ENCODE results near the gene FBXL5.

FBXL5 gene

GRCh38 chr4:15688051-15688450 is 32.9 kb upstream of the FBXL5 start:
- peak; percentile 24 to 75 for DNase-seq (ENCODE audit: low read depth in 2 of 2)
- no peak overlapping the region for H3K4me3 ChIP-seq (replicated peaks in 1 of 2; ENCODE audit: low read depth in 2 of 2, low read length in 2 of 2)

DNA sequence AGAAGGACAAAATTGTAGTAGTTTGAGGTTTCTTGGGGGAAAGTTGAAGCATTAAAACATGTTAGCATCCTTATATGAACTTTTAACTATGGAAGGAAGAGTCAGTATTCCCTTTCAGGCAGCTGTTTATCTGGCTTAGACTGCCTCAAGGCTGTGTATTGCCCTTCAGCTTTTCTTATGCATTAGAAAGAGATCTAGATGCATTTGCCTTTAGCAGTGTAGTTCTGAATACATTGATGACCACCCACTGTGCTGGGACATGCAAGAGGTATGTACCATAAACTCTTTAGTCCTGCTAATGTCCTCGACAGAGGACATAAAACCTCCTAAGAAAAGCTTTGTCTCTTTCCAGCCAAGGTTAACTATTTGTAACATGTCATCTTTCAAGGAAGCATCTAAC is 29.3 kb upstream of the FBXL5 start:
- TF ChIP-seq, protein P1, sequence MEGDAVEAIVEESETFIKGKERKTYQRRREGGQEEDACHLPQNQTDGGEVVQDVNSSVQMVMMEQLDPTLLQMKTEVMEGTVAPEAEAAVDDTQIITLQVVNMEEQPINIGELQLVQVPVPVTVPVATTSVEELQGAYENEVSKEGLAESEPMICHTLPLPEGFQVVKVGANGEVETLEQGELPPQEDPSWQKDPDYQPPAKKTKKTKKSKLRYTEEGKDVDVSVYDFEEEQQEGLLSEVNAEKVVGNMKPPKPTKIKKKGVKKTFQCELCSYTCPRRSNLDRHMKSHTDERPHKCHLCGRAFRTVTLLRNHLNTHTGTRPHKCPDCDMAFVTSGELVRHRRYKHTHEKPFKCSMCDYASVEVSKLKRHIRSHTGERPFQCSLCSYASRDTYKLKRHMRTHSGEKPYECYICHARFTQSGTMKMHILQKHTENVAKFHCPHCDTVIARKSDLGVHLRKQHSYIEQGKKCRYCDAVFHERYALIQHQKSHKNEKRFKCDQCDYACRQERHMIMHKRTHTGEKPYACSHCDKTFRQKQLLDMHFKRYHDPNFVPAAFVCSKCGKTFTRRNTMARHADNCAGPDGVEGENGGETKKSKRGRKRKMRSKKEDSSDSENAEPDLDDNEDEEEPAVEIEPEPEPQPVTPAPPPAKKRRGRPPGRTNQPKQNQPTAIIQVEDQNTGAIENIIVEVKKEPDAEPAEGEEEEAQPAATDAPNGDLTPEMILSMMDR (IDR thresholded peaks at IDR 0.05; ENCODE audit: low read depth, low read length) = no peak
- DNase-seq (ENCODE audit: low read depth in 2 of 2) = no peak
- H3K4me3 ChIP-seq (replicated peaks in 1 of 2; ENCODE audit: low read depth in 2 of 2, low read length in 2 of 2) = no peak overlapping the region

More at GRCh38 chr4:15688051-15688450, 32.9 kb upstream of the FBXL5 start:
- TF ChIP-seq, protein P1 (IDR thresholded peaks at IDR 0.05; ENCODE audit: low read depth, low read length) = no peak

GRCh38 chr4:15683143-15683495 is 28.0 kb upstream of the FBXL5 start:
- peak overlapping the region in 1 of 2 donors; percentile 73 for H3K4me3 ChIP-seq (replicated peaks in 1 of 2; ENCODE audit: low read depth in 2 of 2, low read length in 2 of 2)
- DNase-seq (ENCODE audit: low read depth in 2 of 2) = peak in 1 of 2 donors; percentile 59
- TF ChIP-seq, protein P1 (IDR thresholded peaks at IDR 0.05; ENCODE audit: low read depth, low read length) = no peak

GRCh38 chr4:15682242-15683142 is 27.3 kb upstream of the FBXL5 start:
- TF ChIP-seq, protein P1 (IDR thresholded peaks at IDR 0.05; ENCODE audit: low read depth, low read length) = no peak
- H3K4me3 ChIP-seq (replicated peaks in 1 of 2; ENCODE audit: low read depth in 2 of 2, low read length in 2 of 2) = peak overlapping the region; percentile 73 to 80
- DNase-seq (ENCODE audit: low read depth in 2 of 2) = peak; percentile 25 to 71

DNA sequence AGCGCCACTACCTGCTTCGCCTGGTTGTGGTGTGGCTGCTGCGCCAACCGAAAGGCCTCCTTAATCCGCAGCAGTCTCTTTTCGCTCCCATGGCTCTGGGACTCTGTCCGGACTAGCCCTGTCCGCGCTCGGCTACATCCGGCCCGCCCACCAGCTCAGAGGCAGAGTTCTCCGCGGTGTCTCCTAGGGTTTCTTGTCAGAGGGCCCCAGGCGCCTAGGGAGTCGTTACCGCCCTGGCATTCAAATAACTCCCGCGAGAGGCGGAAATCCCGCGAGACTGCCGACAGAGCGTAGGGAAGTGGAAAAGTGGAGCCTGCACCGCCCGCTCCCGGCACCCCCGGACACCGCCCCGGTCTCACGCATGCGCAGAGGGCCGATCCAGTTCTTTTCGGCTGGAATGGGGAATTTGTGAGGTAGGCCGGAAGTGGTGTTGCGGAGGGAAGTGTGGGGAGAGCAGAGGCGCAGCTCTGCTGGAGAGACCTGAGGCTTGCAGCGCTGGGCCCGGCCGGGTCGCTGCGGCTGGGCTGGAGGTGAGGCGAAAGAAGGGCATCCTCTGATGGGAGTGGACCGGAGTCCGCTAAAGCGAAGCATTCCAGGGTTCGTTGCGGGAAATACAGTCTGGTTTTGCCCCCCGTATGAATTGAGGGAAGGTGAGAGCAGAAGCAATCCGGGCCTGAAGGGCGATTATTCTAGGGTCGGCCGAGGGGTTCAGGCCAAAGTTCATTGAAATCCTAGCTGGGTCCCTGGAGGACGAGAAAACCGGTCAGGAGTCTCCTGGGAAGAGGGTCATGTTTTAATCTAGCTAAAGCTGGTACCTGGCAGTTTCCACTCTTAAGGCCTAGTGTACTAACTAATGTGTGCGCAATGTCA is 26.4 kb upstream of the FBXL5 start, which contains the start of gene FAM200B:
TSS of gene FAM200B (plus strand) at position 456 of the 870 bp plus-strand sequence. CDS start 5,151 bp downstream, outside the sequence.
- TF ChIP-seq, protein P1 (IDR thresholded peaks at IDR 0.05; ENCODE audit: low read depth, low read length) = peak; percentile 35

GRCh38 chr4:15681067-15681371 is 25.9 kb upstream of the FBXL5 start:
- no peak for DNase-seq (ENCODE audit: low read depth in 2 of 2)
- TF ChIP-seq, protein P1 (IDR thresholded peaks at IDR 0.05; ENCODE audit: low read depth, low read length) = no peak
- peak overlapping the region; percentile 73 to 80 for H3K4me3 ChIP-seq (replicated peaks in 1 of 2; ENCODE audit: low read depth in 2 of 2, low read length in 2 of 2)

More for the DNA sequence above, 26.4 kb upstream of the FBXL5 start, which contains the start of gene FAM200B:
- peak within 1 kb of the TSS; percentile 73 to 80 for H3K4me3 ChIP-seq (replicated peaks in 1 of 2; ENCODE audit: low read depth in 2 of 2, low read length in 2 of 2)
- peak; percentile 99 to 100 for DNase-seq (ENCODE audit: low read depth in 2 of 2)

Data from cardiac fibroblast (primary cell).